Lower lobe of right lung (tissue), 2 donors: ENCODE measurements around the gene SLC6A2. TPM values are rescaled to one million over a fixed set of nuclear protein-coding genes. Genes with fewer than 3 reads are reported as not detected.

Experiments used
- ATAC-seq, 2 donors: fragments of 200-7000 bp; cut with Tn5 transposase; one replicate each; pipeline ENCODE4 v1.9.1; 2020 to 2022; ENCODE audit warnings: mild to moderate bottlenecking in 2 of 2, moderate library complexity in 2 of 2
- DNase-seq: peaks from one replicate; pipeline ENCODE4 v3.0.0-alpha.2; 2020
- H3K27ac ChIP-seq: fragments of 200-600 bp; one replicate; pipeline ENCODE4 v1.8.0; 2022
- H3K27me3 ChIP-seq: fragments of 200-600 bp; one replicate; pipeline ENCODE4 v1.8.0; 2022; ENCODE audit warnings: low read depth
- H3K36me3 ChIP-seq: fragments of 200-600 bp; one replicate; pipeline ENCODE4 v1.8.0; 2022; ENCODE audit warnings: mild to moderate bottlenecking
- H3K4me1 ChIP-seq: fragments of 200-600 bp; one replicate; pipeline ENCODE4 v1.8.0; 2022
- H3K4me3 ChIP-seq: fragments of 200-600 bp; one replicate; pipeline ENCODE4 v1.8.0; 2022; ENCODE audit warnings: mild to moderate bottlenecking
- H3K9me3 ChIP-seq: fragments of 200-600 bp; one replicate; pipeline ENCODE4 v1.8.0; 2022
- CTCF ChIP-seq: fragments of 200-600 bp; IDR thresholded peaks from one replicate; pipeline ENCODE4 v1.8.0; 2022; ENCODE audit warnings: antibody characterized with exemption, mild to moderate bottlenecking
- intact Hi-C: fragments of 100-400 bp; cut with DNase I; formaldehyde crosslinking; loops from one replicate; pipeline ENCODE4 v1.11.0; 2022
- total RNA-seq: library from RNA; stranded (reverse); fragmentation: NEBNext Ultra II Directional; extraction: Animal tissue kit (Norgen Biotek cat#: 25700); gene quantifications from one replicate; pipeline ENCODE4 v1.2.1, GENCODE V29; 2021
- donor health status: DM: no; HTN: yes; CAD: no; lungs with severe emphysema.

The SLC6A2 gene
- total RNA-seq, 1 donor from 2014 or later: not detected

GRCh38 chr16:55672471-55672870 lies 16.7 kb downstream of the SLC6A2 start:
- DNase-seq (no peak), ATAC-seq (no peak)
- H3K4me3 ChIP-seq: no peak overlapping the region
- H3K4me1 ChIP-seq: no peaks in the 10 kb centered on the region
- intact Hi-C loops: no loop called here
- H3K27ac ChIP-seq: no peak overlapping the region
- no peak for TF ChIP-seq CTCF
- H3K9me3 ChIP-seq: no peaks in the 10 kb centered on the region
- H3K36me3 ChIP-seq: no peaks in the 10 kb centered on the region
- H3K27me3 ChIP-seq: no peaks in the 10 kb centered on the region

GRCh38 chr16:55678161-55678821 lies 22.5 kb downstream of the SLC6A2 start:
- no peaks in the 10 kb centered on the region for H3K27me3 ChIP-seq
- no peak overlapping the region for H3K4me3 ChIP-seq
- TF ChIP-seq CTCF: no peak
- no peak overlapping the region for H3K27ac ChIP-seq
- ATAC-seq (no peak), DNase-seq (no peak)
- intact Hi-C loops: no loop called here
- no peaks in the 10 kb centered on the region for H3K4me1 ChIP-seq
- no peaks in the 10 kb centered on the region for H3K9me3 ChIP-seq
- H3K36me3 ChIP-seq: no peaks in the 10 kb centered on the region

- Histone ChIP-seq H3K27ac (no peak overlapping the region), H3K4me3 (no peak overlapping the region), H3K4me1 (no peaks in the 10 kb centered on the region), H3K36me3 (no peaks in the 10 kb centered on the region), H3K27me3 (no peaks in the 10 kb centered on the region), H3K9me3 (peaks cover 7% of the 10 kb centered on the region)
- no peak for TF ChIP-seq CTCF
- no peak for DNase-seq
- intact Hi-C loops: no loop called here
- no peak for ATAC-seq
Observed at GRCh38 chr16:55682086-55682485, 26.3 kb downstream of the SLC6A2 start.

GRCh38 chr16:55685973-55686372 lies 30.2 kb downstream of the SLC6A2 start:
- intact Hi-C loops: no loop called here
- peaks cover 7% of the 10 kb centered on the region for H3K9me3 ChIP-seq
- DNase-seq (no peak), ATAC-seq (no peak)
- no peaks in the 10 kb centered on the region for H3K27me3 ChIP-seq
- H3K4me1 ChIP-seq: no peaks in the 10 kb centered on the region
- H3K27ac ChIP-seq: no peak overlapping the region
- H3K4me3 ChIP-seq: no peak overlapping the region
- TF ChIP-seq CTCF: no peak
- H3K36me3 ChIP-seq: no peaks in the 10 kb centered on the region

- no peak overlapping the region for H3K4me3 ChIP-seq
- TF ChIP-seq CTCF: no peak
Observed at GRCh38 chr16:55686671-55687070, 30.9 kb downstream of the SLC6A2 start.

More at GRCh38 chr16:55686671-55687070, 30.9 kb downstream of the SLC6A2 start:
- no peak overlapping the region for H3K27ac ChIP-seq
- peaks cover 7% of the 10 kb centered on the region for H3K9me3 ChIP-seq
- intact Hi-C loops: no loop called here
- H3K36me3 ChIP-seq: no peaks in the 10 kb centered on the region
- DNase-seq: no peak
- H3K27me3 ChIP-seq: no peaks in the 10 kb centered on the region
- H3K4me1 ChIP-seq: no peaks in the 10 kb centered on the region
- no peak for ATAC-seq
